ENCODE results near the gene MAGI3.
"Not testable (repeated sequence)": the region's sequence is repeated elsewhere in the genome, so short reads cannot be mapped to it uniquely, and the experiment has no call there.

Gene MAGI3

GRCh38 chr1:113530021-113530420 lies 139.7 kb downstream of the MAGI3 start:
- no peak for DNase-seq

GRCh38 chr1:113531321-113531720 lies 141.0 kb downstream of the MAGI3 start:
- DNase-seq: no peak

- no peak for DNase-seq
These were observed 142.7 kb downstream of the MAGI3 start for GRCh38 chr1:113533061-113533460.

GRCh38 chr1:113534130-113534817 lies 144.0 kb downstream of the MAGI3 start:
- DNase-seq: no peak

- no peak for DNase-seq
These were observed 144.6 kb downstream of the MAGI3 start for GRCh38 chr1:113534875-113535274.

- no peak for DNase-seq
These were observed 146.0 kb downstream of the MAGI3 start for GRCh38 chr1:113536182-113536780.

GRCh38 chr1:113538225-113538624 lies 147.9 kb downstream of the MAGI3 start:
- DNase-seq: no peak

GRCh38 chr1:113540335-113540734 lies 150.0 kb downstream of the MAGI3 start:
- no peak for DNase-seq

GRCh38 chr1:113541106-113541505 lies 150.8 kb downstream of the MAGI3 start:
- no peak for DNase-seq

GRCh38 chr1:113542221-113542701 lies 151.9 kb downstream of the MAGI3 start:
- DNase-seq: no peak

GRCh38 chr1:113543110-113543509 lies 152.8 kb downstream of the MAGI3 start:
- no peak for DNase-seq

GRCh38 chr1:113545210-113545609 lies 154.9 kb downstream of the MAGI3 start:
- DNase-seq: no peak

GRCh38 chr1:113545626-113546025 lies 155.3 kb downstream of the MAGI3 start:
- no peak for DNase-seq

GRCh38 chr1:113551728-113552127 lies 161.4 kb downstream of the MAGI3 start:
- DNase-seq: no peak

- no peak for DNase-seq
These were observed 161.9 kb downstream of the MAGI3 start for GRCh38 chr1:113552244-113552643.

- DNase-seq: no peak
These were observed 166.9 kb downstream of the MAGI3 start for GRCh38 chr1:113557187-113557586.

- DNase-seq: no peak
These were observed 175.3 kb downstream of the MAGI3 start for GRCh38 chr1:113565621-113566020.

GRCh38 chr1:113567427-113567826 lies 177.1 kb downstream of the MAGI3 start:
- no peak for DNase-seq

GRCh38 chr1:113575744-113576260 lies 185.5 kb downstream of the MAGI3 start:
- DNase-seq: not testable (repeated sequence)

- no peak for DNase-seq
These were observed 186.0 kb downstream of the MAGI3 start for GRCh38 chr1:113576271-113576670.

- DNase-seq: no peak
These were observed 189.1 kb downstream of the MAGI3 start for GRCh38 chr1:113579256-113580018.

GRCh38 chr1:113581323-113581722 lies 191.0 kb downstream of the MAGI3 start:
- DNase-seq: no peak

GRCh38 chr1:113582084-113582483 lies 191.8 kb downstream of the MAGI3 start:
- no peak for DNase-seq

GRCh38 chr1:113587475-113587874 lies 197.2 kb downstream of the MAGI3 start:
- no peak for DNase-seq

All from stimulated activated CD4-positive, alpha-beta T cell treated with anti-CD3 and anti-CD28 coated beads, Interleukin-4, amount 100 ng/mL, for 1 hour (primary cell).